GM18858 (cell line): Measurements from ENCODE around the gene ALS2.
A peak's percentile ranks its signal among the peaks of the same experiment; 100 is the strongest.
"Not testable (repeated sequence)": the region's sequence is repeated elsewhere in the genome, so short reads cannot be mapped to it uniquely, and the experiment has no call there.

ENCODE experiments used
- ATAC-seq: cut with Tn5 transposase; IDR thresholded peaks from one replicate; pipeline ENCODE4 v1.9.1; 2021; ENCODE audit not compliant: unreplicated experiment

Gene ALS2

DNA sequence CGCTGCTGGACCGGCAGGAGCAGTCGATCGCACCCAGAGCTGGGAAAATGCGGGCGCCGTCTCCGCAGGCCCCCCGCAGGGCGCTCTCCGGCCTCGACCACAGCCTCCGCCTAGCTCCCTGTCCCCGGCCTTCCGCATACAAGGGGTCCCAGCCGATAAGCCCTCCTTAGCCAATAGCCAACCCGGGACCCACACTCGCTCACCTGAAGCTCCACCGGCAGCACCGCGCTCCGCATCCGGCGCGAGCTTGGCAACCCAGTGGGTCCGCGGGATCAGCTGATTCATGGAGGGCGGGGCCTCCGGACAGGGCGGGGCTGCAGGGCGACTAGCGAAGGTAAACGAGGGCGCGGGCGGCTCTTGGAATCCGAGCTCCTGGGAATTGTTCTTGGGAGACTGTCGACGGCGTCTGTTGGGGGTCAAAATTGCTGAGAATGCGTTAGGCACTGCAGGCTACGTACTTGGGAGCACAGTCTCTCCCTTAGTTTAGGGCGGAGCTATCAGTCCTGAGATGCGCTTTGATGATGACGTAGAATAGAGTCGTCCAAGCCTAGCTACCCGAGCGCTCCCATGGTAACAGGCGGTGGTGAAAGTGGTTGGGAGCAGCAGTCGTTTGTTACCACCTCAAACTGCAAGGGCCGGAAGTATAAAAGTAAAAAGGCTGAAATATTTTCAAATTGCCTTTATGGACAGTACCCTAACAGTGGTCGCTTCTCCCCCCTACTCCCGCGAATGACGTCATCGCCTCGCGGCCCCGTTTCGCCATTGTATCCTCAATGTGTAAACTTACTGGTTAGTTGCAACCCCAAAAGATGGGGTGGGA is at the start of gene ALS2:
Gene ALS2 (minus strand): TSS at position 260 of the 820 bp plus-strand sequence. CDS start 12,048 bp downstream, outside the sequence.
- peak; percentile 84 for ATAC-seq

GRCh38 chr2:201828220-201828619 is 47.5 kb upstream of the ALS2 start:
- no peak for ATAC-seq

- no peak for ATAC-seq
These were observed 46.9 kb upstream of the ALS2 start for GRCh38 chr2:201827621-201828020.

DNA sequence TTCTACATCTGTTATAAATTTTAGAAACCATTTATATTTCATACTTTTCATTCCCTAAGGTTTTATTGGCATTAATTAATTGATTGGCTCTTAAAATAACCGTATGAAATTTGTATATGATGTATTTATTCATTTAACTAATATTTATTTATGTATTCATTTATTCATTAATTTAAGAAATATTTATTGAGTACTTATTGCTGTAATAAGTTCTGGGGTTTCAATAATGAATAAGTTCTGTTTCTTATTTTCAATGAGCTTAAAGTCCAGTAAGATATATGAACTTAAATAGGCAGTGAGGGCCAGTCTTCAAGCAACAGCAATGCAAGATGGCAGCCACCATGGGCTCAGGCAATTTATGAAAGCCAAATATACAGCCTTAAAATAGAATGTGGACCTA is 43.5 kb upstream of the ALS2 start:
- ATAC-seq, result no peak

GRCh38 chr2:201821080-201821479 is 40.3 kb upstream of the ALS2 start:
- no peak for ATAC-seq

GRCh38 chr2:201820383-201821007 is 39.8 kb upstream of the ALS2 start:
- no peak for ATAC-seq

DNA sequence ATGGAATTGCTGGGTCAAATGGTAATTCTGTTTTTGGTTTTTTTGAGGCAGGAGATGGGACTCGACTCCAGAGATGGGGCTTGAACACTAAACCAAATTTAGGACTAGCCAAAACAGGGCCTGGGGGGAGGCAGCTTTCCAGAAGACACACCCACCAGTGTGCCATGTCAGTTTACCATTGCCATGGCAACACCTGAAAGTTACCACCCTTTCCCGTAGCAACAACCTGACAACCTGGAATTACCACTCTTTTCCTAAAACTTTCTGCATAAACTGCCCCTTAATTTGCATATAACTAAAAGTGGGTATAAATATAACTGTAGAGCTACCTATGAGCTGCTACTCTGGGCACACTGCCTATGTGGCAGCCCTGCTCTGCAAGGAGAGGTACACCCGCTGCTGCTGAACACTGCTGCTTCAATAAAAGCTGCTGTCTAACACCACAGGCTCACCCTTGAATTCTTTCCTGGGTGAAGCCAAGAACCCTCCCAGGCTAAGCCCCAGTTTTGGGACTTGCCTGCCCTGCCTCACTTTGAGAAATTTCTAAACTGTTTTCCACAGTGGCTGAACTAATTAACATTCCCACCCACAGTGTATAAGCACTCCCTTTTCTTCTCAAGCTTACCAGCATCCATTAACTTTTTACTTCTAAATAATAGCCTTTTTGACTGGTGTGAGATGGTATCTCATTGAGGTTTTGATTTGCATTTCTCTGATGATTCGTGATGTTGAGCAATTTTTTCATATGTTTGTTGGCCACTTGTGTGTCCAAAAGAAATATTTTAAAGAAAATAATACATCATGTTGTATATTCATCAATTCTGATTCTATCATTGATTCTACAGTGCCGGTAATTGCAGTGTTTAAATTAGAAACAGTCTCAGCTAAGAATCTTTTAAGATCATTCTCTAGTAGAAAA is 36.2 kb upstream of the ALS2 start:
- ATAC-seq, result no peak

DNA sequence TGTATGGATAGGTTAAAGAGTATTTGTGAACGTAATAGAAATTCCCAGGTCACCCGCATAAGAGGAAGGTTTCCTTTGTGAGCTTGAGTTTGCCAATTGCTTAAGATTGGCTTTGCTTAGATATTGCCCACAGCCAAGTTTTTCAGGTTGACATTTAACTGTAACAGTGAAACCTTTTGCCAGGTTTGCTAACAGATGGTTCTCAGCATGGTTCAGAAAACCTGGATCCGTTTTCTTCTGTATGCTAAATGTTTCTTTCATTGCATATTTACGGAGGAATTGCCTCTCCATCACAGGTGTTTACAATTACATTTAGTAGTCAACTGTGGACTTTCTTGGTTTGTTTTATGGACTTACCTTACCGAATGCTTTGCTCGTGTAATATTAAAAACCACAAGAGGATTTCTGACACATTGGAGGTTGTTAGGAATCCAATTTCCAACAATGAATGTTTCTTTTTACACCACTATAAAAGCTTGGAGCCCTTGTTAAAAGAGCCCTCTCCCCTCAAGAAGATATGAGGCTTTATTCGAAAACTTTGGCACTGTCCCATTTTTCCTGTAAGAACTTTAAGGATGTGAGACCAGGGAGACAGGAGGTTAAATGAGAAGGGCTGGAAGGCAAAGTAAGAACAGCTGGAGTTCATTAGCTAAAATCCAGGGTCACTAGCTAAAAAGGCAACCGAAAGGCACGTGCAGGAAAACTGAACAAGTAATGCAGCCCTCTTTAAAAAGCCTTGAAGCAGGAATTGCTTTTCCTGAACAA is 33.4 kb upstream of the ALS2 start:
- ATAC-seq, result no peak

DNA sequence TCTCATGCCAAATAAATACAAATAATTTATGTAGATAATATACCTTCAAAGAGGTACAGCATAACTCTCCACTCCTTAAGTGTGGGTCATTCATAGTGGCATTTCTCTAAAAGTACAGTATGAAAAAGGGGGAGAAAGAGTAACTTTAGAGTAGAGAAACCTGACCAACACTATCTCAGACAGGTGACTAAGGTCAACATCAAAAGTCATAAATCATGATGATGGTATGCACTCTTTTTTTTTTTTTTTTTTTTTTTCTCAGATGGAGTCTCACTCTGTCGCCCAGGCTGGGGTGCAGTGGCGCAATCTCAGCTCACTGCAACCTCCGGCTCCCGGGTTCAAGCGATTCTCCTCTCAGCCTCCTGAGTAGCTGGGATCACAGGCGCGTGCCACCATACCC is 29.9 kb upstream of the ALS2 start:
- ATAC-seq, result not testable (repeated sequence)

GRCh38 chr2:201809633-201810032 is 28.9 kb upstream of the ALS2 start:
- no peak for ATAC-seq

DNA sequence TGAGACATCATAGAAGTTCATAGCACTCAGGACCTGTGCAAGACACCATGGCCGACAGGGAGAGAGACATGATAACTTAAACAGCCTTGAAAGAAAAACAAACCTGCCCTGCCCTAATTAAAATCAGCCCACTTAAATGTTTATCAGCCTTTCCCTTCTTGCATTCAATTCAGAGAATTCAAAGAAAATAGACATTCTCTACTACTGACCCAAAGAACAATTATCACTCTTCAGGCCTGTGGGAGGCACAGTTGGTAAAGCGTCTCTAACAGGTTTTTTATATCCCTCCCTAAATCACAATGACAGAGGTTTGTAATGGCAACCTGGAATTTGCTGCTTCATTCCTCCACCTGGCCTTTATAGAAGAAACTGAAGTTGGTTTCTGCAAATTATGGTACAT is 27.3 kb upstream of the ALS2 start:
- no peak for ATAC-seq

GRCh38 chr2:201807452-201807999 is 26.8 kb upstream of the ALS2 start:
- no peak for ATAC-seq

DNA sequence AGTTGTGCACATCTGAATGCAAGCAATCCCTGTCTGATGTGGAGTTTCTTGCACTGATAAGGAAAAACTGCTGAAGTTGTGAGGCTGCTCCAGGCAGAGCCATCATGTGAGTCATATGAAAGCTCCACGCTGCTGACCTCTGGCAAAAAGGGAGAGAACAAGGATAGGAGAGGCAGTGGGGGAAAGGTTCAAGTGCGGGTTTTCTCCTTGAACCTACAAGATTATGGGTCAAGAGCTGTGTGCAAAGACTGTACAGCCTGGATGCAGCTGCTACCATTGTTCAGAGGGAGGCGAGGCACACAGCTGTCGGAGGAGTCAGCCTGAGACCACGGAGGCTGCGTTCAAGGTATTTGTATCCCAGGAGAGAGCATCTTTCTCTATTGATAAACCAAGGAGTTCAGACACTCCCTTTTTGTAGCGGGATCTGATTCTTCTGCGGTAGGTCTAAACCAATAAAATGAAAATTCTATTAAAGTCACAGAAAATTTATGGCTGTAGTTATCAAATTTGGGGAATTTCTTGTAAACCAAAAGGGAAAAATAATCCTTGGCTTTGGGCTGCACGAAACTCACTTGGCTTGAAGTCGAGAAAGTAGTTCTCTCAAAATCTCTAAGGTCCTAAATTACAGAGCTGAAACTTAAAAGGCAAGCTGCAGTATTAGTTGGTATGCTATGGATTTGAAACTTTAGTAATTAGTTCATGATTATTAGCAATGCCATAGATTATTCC is 25.9 kb upstream of the ALS2 start, which contains the start of gene CDK15:
Gene CDK15 (plus strand): TSS at position 96 of the 729 bp plus-strand sequence. CDS start 128 bp downstream, at position 224.
- ATAC-seq, result no peak

GRCh38 chr2:201798914-201799285 is 18.2 kb upstream of the ALS2 start:
- not testable (repeated sequence) for ATAC-seq

DNA sequence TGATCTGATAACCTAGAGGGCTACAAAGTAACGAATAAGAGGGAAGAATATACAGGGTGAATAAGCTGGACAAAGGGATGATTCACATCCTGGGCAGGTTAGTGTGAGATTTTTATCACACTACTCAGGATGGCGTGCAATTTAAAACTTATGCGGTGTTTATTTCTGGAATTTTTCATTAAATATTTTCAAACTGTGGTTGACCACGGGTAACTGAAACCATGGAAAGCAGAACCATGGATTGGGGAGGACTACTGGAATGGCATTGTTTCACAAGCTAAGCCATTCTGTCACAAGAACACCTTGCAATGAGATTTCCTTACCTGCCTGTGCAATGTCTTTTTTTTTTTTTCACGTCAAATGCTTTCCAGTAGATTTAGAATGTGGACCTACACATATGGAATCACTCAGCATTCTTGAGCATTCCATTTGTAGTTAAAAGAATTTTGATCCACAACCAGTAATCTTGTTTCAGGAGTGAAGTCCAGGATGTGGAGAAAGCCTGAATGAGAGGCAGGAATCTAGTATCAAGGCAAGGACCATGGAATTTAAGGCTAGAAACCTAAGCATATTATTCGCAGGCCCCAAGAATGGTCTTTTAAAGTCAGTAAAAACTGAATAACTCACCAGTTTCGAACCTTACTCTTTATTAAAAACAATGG is 17.6 kb upstream of the ALS2 start:
- ATAC-seq, result no peak

GRCh38 chr2:201797175-201797840 is 16.6 kb upstream of the ALS2 start:
- ATAC-seq, result no peak

GRCh38 chr2:201796478-201796865 is 15.7 kb upstream of the ALS2 start:
- no peak for ATAC-seq

DNA sequence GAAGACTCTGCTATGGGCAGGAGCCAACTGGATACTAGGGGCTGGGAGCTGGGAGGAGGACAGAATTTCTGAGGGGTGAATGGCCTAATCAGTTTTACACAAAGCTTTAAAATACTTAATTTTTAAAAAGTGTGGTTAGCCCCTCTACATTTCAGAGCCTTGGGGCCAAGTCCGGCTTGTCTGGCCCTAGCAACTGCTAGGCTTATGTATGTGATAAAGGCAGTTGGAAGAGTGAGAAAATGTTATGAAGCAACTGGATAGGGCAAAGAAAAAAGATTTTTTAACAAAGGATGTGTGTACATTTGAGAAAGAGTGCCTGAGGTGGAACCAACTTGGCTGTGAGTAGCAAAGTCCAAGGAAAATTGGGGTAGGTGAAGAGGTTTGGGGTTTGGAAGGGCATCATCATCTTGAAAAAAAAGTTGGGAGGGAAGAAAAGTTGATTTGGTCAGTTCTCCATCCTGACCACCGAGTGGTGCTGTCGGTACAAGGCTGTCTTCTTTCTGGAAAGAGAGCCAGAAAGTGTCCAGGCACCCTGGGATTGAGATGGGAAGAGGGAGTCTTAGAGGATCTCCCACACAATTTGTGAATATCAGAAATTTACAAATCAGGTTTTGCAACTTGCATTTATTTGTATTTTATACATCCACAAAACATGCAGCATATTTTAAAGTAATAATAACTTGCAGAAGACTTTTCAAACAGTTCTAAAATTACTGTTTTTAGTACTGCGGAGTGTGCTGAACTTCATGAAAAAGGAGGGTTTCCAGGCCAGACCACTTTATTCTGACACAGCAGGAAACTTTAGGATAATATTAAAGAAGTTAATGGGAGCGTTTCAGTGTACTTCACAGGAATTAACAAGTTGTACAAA is 15.1 kb upstream of the ALS2 start:
- no peak for ATAC-seq
